B cell (primary cell): ENCODE data around the gene REPS2.

Experiments used
- EZH2 ChIP-seq: IDR thresholded peaks from 2 replicates; pipeline ENCODE4 v1.6.1; 2012; ENCODE audit warnings: borderline replicate concordance, low read depth, mild to moderate bottlenecking, moderate library complexity, low read length; ENCODE audit not compliant: insufficient read depth, poor library complexity, severe bottlenecking
- TF ChIP-seq, protein P1 (sequence below): fragments of 200-600 bp; IDR thresholded peaks from one replicate; pipeline ENCODE4 v1.8.0; 2022; ENCODE audit warnings: antibody characterized with exemption, mild to moderate bottlenecking

DNA sequence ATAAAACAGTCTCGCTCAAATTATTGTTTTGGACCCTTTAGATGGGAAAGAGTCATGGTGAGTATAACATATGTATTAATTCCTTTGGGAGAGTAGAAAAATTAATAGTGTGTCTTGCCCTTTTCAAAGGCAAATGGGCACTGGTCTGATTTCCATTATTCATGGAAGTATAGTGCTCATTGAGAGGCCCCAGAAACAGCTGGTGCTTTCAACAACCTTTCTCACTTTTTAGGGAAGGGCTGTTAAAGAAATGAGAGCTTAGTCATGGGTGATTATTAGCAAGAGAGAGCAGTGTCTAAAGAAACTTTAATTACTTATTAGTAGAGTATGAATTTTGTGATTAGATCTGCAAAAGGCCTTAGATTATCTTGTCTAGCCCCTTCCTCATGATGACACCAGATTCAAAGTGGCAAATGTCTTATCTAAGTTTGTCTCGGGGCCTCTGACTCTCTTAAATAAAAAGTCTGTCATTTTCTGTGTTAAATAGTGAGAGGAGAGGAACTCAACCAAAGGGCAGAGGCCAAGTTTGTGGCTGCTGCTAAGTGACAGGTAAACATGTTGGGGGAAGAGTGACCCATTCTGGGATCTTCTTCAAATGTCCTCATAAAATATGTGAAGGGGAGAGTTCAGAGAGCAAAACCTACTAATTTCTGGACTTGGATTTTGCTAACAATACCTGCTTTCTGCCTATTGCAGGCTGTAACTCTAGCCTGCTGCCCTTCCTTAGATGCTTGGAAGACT is 110.6 kb downstream of the REPS2 start:
- TF ChIP-seq, protein P1, sequence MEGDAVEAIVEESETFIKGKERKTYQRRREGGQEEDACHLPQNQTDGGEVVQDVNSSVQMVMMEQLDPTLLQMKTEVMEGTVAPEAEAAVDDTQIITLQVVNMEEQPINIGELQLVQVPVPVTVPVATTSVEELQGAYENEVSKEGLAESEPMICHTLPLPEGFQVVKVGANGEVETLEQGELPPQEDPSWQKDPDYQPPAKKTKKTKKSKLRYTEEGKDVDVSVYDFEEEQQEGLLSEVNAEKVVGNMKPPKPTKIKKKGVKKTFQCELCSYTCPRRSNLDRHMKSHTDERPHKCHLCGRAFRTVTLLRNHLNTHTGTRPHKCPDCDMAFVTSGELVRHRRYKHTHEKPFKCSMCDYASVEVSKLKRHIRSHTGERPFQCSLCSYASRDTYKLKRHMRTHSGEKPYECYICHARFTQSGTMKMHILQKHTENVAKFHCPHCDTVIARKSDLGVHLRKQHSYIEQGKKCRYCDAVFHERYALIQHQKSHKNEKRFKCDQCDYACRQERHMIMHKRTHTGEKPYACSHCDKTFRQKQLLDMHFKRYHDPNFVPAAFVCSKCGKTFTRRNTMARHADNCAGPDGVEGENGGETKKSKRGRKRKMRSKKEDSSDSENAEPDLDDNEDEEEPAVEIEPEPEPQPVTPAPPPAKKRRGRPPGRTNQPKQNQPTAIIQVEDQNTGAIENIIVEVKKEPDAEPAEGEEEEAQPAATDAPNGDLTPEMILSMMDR, result no peak
- no peak for TF ChIP-seq EZH2
